ENCODE data around the gene GABRR3.

GRCh38 chr3:98021830-98022560, 13.1 kb downstream of the GABRR3 start:
- TF ChIP-seq CTCF (IDR thresholded peaks at IDR 0.05; ENCODE audit: insufficient read depth, low read length, poor library complexity, severe bottlenecking) (no peak), EZH2phosphoT487 (conservative IDR thresholded peaks at IDR 0.05; ENCODE audit: low read length) (no peak)
